Measurements from ENCODE around the gene SLC3A2. TPM values are rescaled to one million over a fixed set of nuclear protein-coding genes. Genes with fewer than 3 reads are reported as not detected.

Gene SLC3A2
- total and polyA plus RNA-seq, 2 of the 13 experiments (the other 11 are each of a cell fraction or from before 2014, with no cell fraction given): 213 to 226 TPM

DNA sequence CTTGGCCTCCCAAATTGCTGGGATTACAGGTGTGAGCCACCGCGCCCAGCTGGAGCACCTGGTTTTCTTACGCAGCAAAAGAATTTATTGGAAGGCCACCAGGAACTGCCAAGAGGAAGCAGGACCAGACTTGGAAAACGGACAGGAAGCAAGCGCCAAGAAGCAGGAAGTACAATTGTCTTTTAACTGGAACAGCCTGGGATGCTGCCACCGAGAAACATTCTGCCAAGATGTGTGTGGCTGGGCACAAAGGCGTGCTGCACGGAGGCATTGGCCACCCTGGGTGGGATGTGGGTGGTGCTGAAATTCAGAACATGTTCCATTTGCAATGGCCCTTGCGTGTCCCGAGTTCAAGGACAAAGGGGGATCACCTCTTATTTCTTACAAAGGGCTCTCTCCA lies 15.4 kb downstream of the SLC3A2 start:
- ChIA-PET CTCF (ENCODE audit: low intra/inter-chr PET ratio, low total read pairs) (no interaction called here), POLR2A (no interaction called here)
- ATAC-seq (no peak), DNase-seq (ENCODE audit: low spot score) (no peak), FAIRE-seq (no peak)
- Histone ChIP-seq H2AFZ (ENCODE audit: low read length) (no peak overlapping the region), H3K4me2 (ENCODE audit: low read depth, low read length) (no peak overlapping the region), H3K79me2 (ENCODE audit: insufficient read depth, low read length) (no peaks in the 10 kb centered on the region), H3K9ac (ENCODE audit: insufficient read depth, low read depth, low read length) (no peak overlapping the region), H3K4me3 (replicated peaks in 1 of 3; ENCODE audit: insufficient read depth in 1 of 3, low read depth in 2 of 3, low read length in 3 of 3) (no peak overlapping the region), H3K36me3 (replicated peaks in 1 of 2; ENCODE audit: control insufficient read depth in 1 of 2, insufficient read depth in 2 of 2, low read length in 2 of 2) (no peaks in the 10 kb centered on the region), H4K20me1 (ENCODE audit: insufficient read depth, low read length) (no peaks in the 10 kb centered on the region), H3K27ac (ENCODE audit: extremely low read length, insufficient read depth, low read length) (no peak overlapping the region), H3K9me3 (ENCODE audit: low read length) (no peaks in the 10 kb centered on the region), H3K4me1 (ENCODE audit: insufficient read depth, low read length) (peaks cover 18% of the 10 kb centered on the region), H3K27me3 (ENCODE audit: control insufficient read depth in 1 of 2, insufficient read depth in 2 of 2, low read length in 2 of 2) (peaks cover 1 to 8% of the 10 kb centered on the region in 2 experiments; a peak in 3 of 5 replicates)
- intact Hi-C loops (cut with micrococcal nuclease; ENCODE audit: unreplicated experiment): no loop called here
- 63% methylated on average over 10 of the region's 10 CpGs for WGBS (ENCODE audit: low lambda C conversion rate)
- in situ Hi-C loops (cut with HindIII; ENCODE audit: extremely low pct_ligation_motif_present, low pct_unique_long_range_greater_than_20kb): no loop called here
- no peak for TF ChIP-seq GABPB1 (CRISPR knock-in tag; IDR thresholded peaks at IDR 0.05)
- no peak for TF ChIP-seq ZEB1 (IDR thresholded peaks at IDR 0.05; ENCODE audit: insufficient replicate concordance, low read depth)
- no peak for TF ChIP-seq ZNF709 (CRISPR knock-in tag; IDR thresholded peaks at IDR 0.05)
- TF ChIP-seq SYNCRIP (IDR thresholded peaks at IDR 0.05; ENCODE audit: insufficient read depth, low read depth, low read length): no peak
- no peak for TF ChIP-seq RXRB (CRISPR knock-in tag; IDR thresholded peaks at IDR 0.05; ENCODE audit: borderline replicate concordance)
- no peak for TF ChIP-seq MBNL3 (CRISPR knock-in tag; conservative IDR thresholded peaks at IDR 0.05)
- TF ChIP-seq REPIN1 (CRISPR knock-in tag; IDR thresholded peaks at IDR 0.05; ENCODE audit: borderline replicate concordance, low read depth): no peak
- TF ChIP-seq MXD3 (CRISPR knock-in tag; IDR thresholded peaks at IDR 0.05): no peak
- no peak for TF ChIP-seq ZNF205 (CRISPR knock-in tag; IDR thresholded peaks at IDR 0.05)
- no peak for TF ChIP-seq ZSCAN29 (CRISPR knock-in tag; conservative IDR thresholded peaks at IDR 0.05)
- BruUV-seq (replicated peaks): no TSS peak

DNA sequence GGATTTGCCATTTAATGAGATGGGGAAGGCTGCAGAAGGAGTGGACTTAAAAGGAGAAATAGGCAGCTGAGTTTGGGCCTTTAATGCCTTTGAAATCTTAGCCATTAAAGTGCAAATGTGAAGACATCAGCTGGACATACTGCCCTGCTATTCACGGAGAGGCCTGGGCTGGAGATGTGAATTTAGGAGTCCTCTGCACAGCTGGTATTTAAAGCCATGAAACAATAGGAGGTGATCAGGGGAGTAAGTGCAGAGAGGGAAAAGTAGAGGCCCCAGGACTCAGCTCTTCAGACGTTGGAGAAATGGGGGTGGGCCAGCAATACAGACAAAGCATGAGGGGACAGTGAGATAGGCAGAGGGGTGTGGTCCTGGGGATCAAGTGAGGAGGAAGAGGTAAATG lies 16.6 kb downstream of the SLC3A2 start:
- Histone ChIP-seq H3K9me3 (ENCODE audit: low read length) (no peaks in the 10 kb centered on the region), H3K9ac (ENCODE audit: insufficient read depth, low read depth, low read length) (no peak overlapping the region), H3K79me2 (ENCODE audit: insufficient read depth, low read length) (no peaks in the 10 kb centered on the region), H2AFZ (ENCODE audit: low read length) (no peak overlapping the region), H3K4me1 (ENCODE audit: insufficient read depth, low read length) (peaks cover 8% of the 10 kb centered on the region), H4K20me1 (ENCODE audit: insufficient read depth, low read length) (no peaks in the 10 kb centered on the region), H3K4me3 (replicated peaks in 1 of 3; ENCODE audit: insufficient read depth in 1 of 3, low read depth in 2 of 3, low read length in 3 of 3) (no peak overlapping the region), H3K36me3 (replicated peaks in 1 of 2; ENCODE audit: control insufficient read depth in 1 of 2, insufficient read depth in 2 of 2, low read length in 2 of 2) (no peaks in the 10 kb centered on the region), H3K4me2 (ENCODE audit: low read depth, low read length) (no peak overlapping the region), H3K27ac (ENCODE audit: extremely low read length, insufficient read depth, low read length) (no peak overlapping the region), H3K27me3 (ENCODE audit: control insufficient read depth in 1 of 2, insufficient read depth in 2 of 2, low read length in 2 of 2) (peaks cover 1 to 15% of the 10 kb centered on the region in 2 experiments; a peak in 4 of 5 replicates)
- in situ Hi-C loops (cut with HindIII; ENCODE audit: extremely low pct_ligation_motif_present, low pct_unique_long_range_greater_than_20kb) (no loop called here), intact Hi-C loops (cut with micrococcal nuclease; ENCODE audit: unreplicated experiment) (no loop called here)
- no peak for DNase-seq (ENCODE audit: low spot score)
- CTCF ChIA-PET (ENCODE audit: low intra/inter-chr PET ratio, low total read pairs): no interaction called here
- BruUV-seq (replicated peaks): no TSS peak
- no peak for ATAC-seq
- POLR2A ChIA-PET: no interaction called here
- 13% methylated on average over 2 of the region's 2 CpGs for WGBS (ENCODE audit: low lambda C conversion rate)
- FAIRE-seq: no peak
- TF ChIP-seq CAMTA2 (CRISPR knock-in tag; IDR thresholded peaks at IDR 0.05; ENCODE audit: borderline replicate concordance): no peak
- TF ChIP-seq U2AF1 (optimal IDR thresholded peaks at IDR 0.05; ENCODE audit: low read depth, low read length): no peak
- no peak for TF ChIP-seq NFKBIZ (CRISPR knock-in tag; IDR thresholded peaks at IDR 0.05)
- no peak for TF ChIP-seq RNF219 (CRISPR knock-in tag; IDR thresholded peaks at IDR 0.05)
- no peak for TF ChIP-seq FLYWCH1 (CRISPR knock-in tag; IDR thresholded peaks at IDR 0.05)
- no peak for TF ChIP-seq BCL6 (CRISPR knock-in tag; IDR thresholded peaks at IDR 0.05)
- no peak for TF ChIP-seq CREM (IDR thresholded peaks at IDR 0.05)
- no peak for TF ChIP-seq CREM (CRISPR knock-in tag; IDR thresholded peaks at IDR 0.05)
